ENCODE measurements around the gene ABCA5. TPM values are rescaled to one million over a fixed set of nuclear protein-coding genes. Genes with fewer than 3 reads are reported as not detected.
A peak's percentile ranks its signal among the peaks of the same experiment; 100 is the strongest.

Gene ABCA5
- total and polyA plus RNA-seq, 2 of the 13 experiments (the other 11 are each of a cell fraction or from before 2014, with no cell fraction given) = 9.7 to 10.1 TPM

DNA sequence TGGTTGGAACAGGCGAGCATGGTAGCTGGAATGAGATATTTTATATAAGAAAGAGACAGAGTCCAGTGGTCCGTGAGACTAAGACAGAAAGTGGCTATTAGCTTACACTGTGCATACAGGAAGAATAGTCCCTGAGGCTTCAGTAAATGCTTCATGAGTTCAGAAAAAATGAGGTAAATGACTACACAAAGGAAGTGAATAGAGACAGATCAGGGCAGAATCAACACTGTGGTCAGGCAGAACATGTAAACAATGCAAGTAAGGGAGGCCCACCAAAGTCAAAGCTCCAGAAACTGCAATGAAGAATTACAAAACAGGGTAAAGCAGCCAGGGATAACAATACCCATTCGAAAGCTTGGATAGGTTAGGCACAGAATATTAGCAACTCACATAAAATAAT lies 103.1 kb downstream of the ABCA5 start:
- ATAC-seq = peak; percentile 58
- no peak overlapping the region for H3K9ac ChIP-seq (ENCODE audit: insufficient read depth, low read depth, low read length)
- in situ Hi-C loops (cut with HindIII; ENCODE audit: extremely low pct_ligation_motif_present, low pct_unique_long_range_greater_than_20kb) (no loop called here), intact Hi-C loops (cut with micrococcal nuclease; ENCODE audit: unreplicated experiment) (loop anchor here (10.0 kb wide), 1 partner anchor 1291 kb away; no protein-coding TSS in a partner anchor)
- no TSS peak for BruUV-seq (replicated peaks)
- H3K4me2 ChIP-seq (ENCODE audit: low read depth, low read length) = peak overlapping the region; percentile 38
- no peaks in the 10 kb centered on the region for H3K27me3 ChIP-seq (ENCODE audit: control insufficient read depth in 1 of 2, insufficient read depth in 2 of 2, low read length in 2 of 2)
- FAIRE-seq = no peak
- H3K9me3 ChIP-seq (ENCODE audit: low read length) = no peaks in the 10 kb centered on the region
- no peaks in the 10 kb centered on the region for H3K79me2 ChIP-seq (ENCODE audit: insufficient read depth, low read length)
- CTCF ChIA-PET (ENCODE audit: low intra/inter-chr PET ratio, low total read pairs) = no interaction called here
- no peaks in the 10 kb centered on the region for H4K20me1 ChIP-seq (ENCODE audit: insufficient read depth, low read length)
- 43% methylated on average over 3 of the region's 3 CpGs for WGBS (ENCODE audit: low lambda C conversion rate)
- peaks cover 35% of the 10 kb centered on the region for H3K4me1 ChIP-seq (ENCODE audit: insufficient read depth, low read length)
- DNase-seq (ENCODE audit: low spot score) = peak; percentile 69
- no peaks in the 10 kb centered on the region for H3K36me3 ChIP-seq (replicated peaks in 1 of 2; ENCODE audit: control insufficient read depth in 1 of 2, insufficient read depth in 2 of 2, low read length in 2 of 2)
- no peak overlapping the region for H3K27ac ChIP-seq (ENCODE audit: extremely low read length, insufficient read depth, low read length)
- H2AFZ ChIP-seq (ENCODE audit: low read length) = no peak overlapping the region
- H3K4me3 ChIP-seq (replicated peaks in 1 of 3; ENCODE audit: insufficient read depth in 1 of 3, low read depth in 2 of 3, low read length in 3 of 3) = no peak overlapping the region
- POLR2A ChIA-PET = interaction anchor here (0.8 kb wide), 1 partner anchor 396 kb away, joined by 3 read pairs; no protein-coding TSS in a partner anchor
- TF ChIP-seq KLF13 (CRISPR knock-in tag; IDR thresholded peaks at IDR 0.05) (no peak), IRX3 (CRISPR knock-in tag; IDR thresholded peaks at IDR 0.05; ENCODE audit: borderline replicate concordance, low read depth) (no peak), ZNF552 (CRISPR knock-in tag; IDR thresholded peaks at IDR 0.05; ENCODE audit: borderline replicate concordance) (no peak), ERF (CRISPR knock-in tag; IDR thresholded peaks at IDR 0.05) (no peak), RARA (CRISPR knock-in tag; IDR thresholded peaks at IDR 0.05) (peak; percentile 44), ZNF264 (CRISPR knock-in tag; IDR thresholded peaks at IDR 0.05) (no peak), ZNF275 (CRISPR knock-in tag; IDR thresholded peaks at IDR 0.05; ENCODE audit: borderline replicate concordance) (no peak), YY1 (IDR thresholded peaks at IDR 0.05; ENCODE audit: insufficient read depth, insufficient replicate concordance, low read depth, low read length) (no peak), FOXP1 (IDR thresholded peaks at IDR 0.05) (no peak), FOXP1 (CRISPR knock-in tag; IDR thresholded peaks at IDR 0.05) (peak; percentile 79), AHR (CRISPR knock-in tag; IDR thresholded peaks at IDR 0.05) (no peak), HNF4G (IDR thresholded peaks at IDR 0.05; ENCODE audit: borderline replicate concordance, low read depth, low read length) (no peak), HNF4G (CRISPR knock-in tag; IDR thresholded peaks at IDR 0.05; ENCODE audit: borderline replicate concordance, low read depth) (no peak), CHD2 (IDR thresholded peaks at IDR 0.05; ENCODE audit: low read depth, low read length) (no peak), MATR3 (CRISPR knock-in tag; IDR thresholded peaks at IDR 0.05) (no peak), SMARCE1 (IDR thresholded peaks at IDR 0.05; ENCODE audit: borderline replicate concordance) (no peak), RNF2 (conservative IDR thresholded peaks at IDR 0.05; ENCODE audit: low read depth) (no peak), ZFP37 (CRISPR knock-in tag; IDR thresholded peaks at IDR 0.05; ENCODE audit: borderline replicate concordance) (no peak), PBX2 (CRISPR knock-in tag; IDR thresholded peaks at IDR 0.05) (no peak), ZNF296 (CRISPR knock-in tag; conservative IDR thresholded peaks at IDR 0.05) (no peak), MAX (IDR thresholded peaks at IDR 0.05) (peak; percentile 24; the same call in 1 of the 2 replicates), HNRNPL (IDR thresholded peaks at IDR 0.05; ENCODE audit: low read depth, low read length) (no peak), U2AF2 (IDR thresholded peaks at IDR 0.05; ENCODE audit: low read depth, low read length) (no peak)
- TF ChIP-seq, protein P1, sequence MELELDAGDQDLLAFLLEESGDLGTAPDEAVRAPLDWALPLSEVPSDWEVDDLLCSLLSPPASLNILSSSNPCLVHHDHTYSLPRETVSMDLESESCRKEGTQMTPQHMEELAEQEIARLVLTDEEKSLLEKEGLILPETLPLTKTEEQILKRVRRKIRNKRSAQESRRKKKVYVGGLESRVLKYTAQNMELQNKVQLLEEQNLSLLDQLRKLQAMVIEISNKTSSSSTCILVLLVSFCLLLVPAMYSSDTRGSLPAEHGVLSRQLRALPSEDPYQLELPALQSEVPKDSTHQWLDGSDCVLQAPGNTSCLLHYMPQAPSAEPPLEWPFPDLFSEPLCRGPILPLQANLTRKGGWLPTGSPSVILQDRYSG (CRISPR knock-in tag; IDR thresholded peaks at IDR 0.05) = no peak
- TF ChIP-seq, protein P2, sequence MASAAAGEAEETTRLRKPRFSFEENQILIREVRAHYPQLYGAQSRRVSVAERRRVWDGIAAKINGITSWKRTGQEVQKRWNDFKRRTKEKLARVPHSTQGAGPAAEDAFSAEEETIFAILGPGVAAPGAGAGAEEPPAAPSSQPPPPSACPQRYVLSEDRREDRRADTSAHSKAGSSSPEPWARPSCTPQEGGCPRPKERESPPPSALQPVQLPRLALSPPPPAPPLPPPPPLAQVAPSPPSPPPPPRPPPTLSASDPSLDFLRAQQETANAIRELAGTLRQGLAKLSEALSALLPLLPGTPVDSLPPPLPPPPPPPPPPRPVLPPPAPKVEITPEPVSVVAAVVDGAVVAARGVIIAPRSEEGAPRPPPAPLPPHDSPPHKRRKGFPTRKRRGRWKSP (CRISPR knock-in tag; IDR thresholded peaks at IDR 0.05) = no peak
